SU-DHL-6 (cell line): ENCODE results near the gene PDZRN3.

Experiments used
- CTCF ChIP-seq: fragments of 200-600 bp; sonication (generic); IDR thresholded peaks from one replicate; pipeline ENCODE4 v1.5.1; 2017; ENCODE audit warnings: antibody characterized with exemption, mild to moderate bottlenecking, low read length, moderate library complexity; ENCODE audit not compliant: insufficient read depth, poor library complexity, severe bottlenecking
- EZH2phosphoT487 ChIP-seq: fragments of 200-600 bp; sonication (generic), shearing (Covaris generic); conservative IDR thresholded peaks from 2 replicates; pipeline ENCODE4 v1.6.1; 2018; ENCODE audit warnings: mild to moderate bottlenecking, antibody characterized with exemption, low read length, moderate library complexity, mixed read lengths

DNA sequence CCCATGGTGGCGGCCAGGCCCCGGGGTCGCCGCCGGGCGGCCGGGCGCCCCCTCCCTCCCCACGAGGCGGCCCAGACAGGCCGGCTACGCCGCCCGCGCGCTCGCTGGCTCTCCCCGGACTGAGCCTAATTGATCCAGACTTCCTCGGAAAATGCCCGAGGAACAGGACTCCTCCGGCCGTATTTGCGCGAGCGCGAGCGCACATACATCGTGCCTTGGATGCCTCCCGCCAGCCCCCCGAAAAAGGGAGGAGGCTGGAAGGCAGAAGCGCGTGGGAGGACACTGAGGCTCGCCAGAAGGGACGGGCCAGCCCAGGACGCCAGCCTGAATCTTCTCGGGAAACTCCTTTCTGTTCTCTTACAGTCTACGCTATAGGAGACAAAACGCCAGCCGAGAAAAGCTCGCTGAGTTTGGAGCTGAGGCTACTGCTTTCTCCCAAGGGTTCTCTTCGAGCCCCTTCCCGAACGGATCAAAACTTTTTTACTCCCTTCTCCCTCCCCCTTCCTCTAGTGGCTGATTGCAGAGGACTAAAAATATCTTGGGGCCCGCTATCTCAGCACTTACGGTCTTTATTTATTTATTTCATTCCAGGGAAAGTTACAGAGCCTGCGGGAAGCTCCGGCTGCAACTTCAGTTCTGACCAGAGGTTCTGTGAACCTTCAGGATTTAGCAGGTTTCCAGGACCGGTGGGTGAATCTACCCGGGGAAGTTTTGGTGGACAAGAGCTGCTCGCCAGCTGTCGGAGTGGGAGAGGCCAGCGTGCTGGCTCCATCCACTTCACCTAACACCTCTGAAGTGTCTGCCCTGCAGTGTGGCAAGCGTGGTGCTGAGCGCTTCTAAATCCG is at the start of gene PDZRN3:
- TF ChIP-seq CTCF: no peak
- no peak for TF ChIP-seq EZH2phosphoT487
